Endodermal cell (in vitro differentiated cells): ENCODE results near the gene BAIAP2. TPM values are rescaled to one million over a fixed set of nuclear protein-coding genes. Genes with fewer than 3 reads are reported as not detected.

Source experiments
- DNase-seq: peaks from one replicate; pipeline ENCODE4 v3.0.0-alpha.2; 2017
- H3K27ac ChIP-seq: 2 replicates; pipeline ENCODE4 v1.5.1; 2013; ENCODE audit warnings: mild to moderate bottlenecking, low read depth, low read length, moderate library complexity
- H3K27me3 ChIP-seq: 2 replicates; pipeline ENCODE4 v1.6.1; 2013; ENCODE audit warnings: mild to moderate bottlenecking, low read length, moderate library complexity; ENCODE audit not compliant: insufficient read depth, control insufficient read depth, poor library complexity, severe bottlenecking
- H3K36me3 ChIP-seq: 2 replicates; pipeline ENCODE4 v1.7.0; 2013; ENCODE audit warnings: mild to moderate bottlenecking, low read length, moderate library complexity; ENCODE audit not compliant: control insufficient read depth, insufficient read depth
- H3K4me1 ChIP-seq: one replicate; pipeline ENCODE4 v1.7.0; 2013; ENCODE audit warnings: low read length; ENCODE audit not compliant: control insufficient read depth, insufficient read depth
- H3K4me3 ChIP-seq: 2 replicates; pipeline ENCODE4 v1.5.1; 2013; ENCODE audit warnings: mild to moderate bottlenecking, low read length, moderate library complexity
- H3K9ac ChIP-seq: 2 replicates; pipeline ENCODE4 v1.6.1; 2013; ENCODE audit warnings: mild to moderate bottlenecking, low read length, moderate library complexity; ENCODE audit not compliant: poor library complexity, severe bottlenecking; ENCODE audit errors: extremely low read depth
- H3K9me3 ChIP-seq: 2 replicates; pipeline ENCODE4 v1.6.1; 2013; ENCODE audit warnings: mild to moderate bottlenecking, low read length, moderate library complexity; ENCODE audit not compliant: control insufficient read depth
- H3K27ac Mint-ChIP-seq: 2 replicates; pipeline ENCODE4 v1.8.0; 2020; ENCODE audit warnings: mixed read lengths
- H3K27me3 Mint-ChIP-seq: 2 replicates; pipeline ENCODE4 v1.8.0; 2021; ENCODE audit warnings: mild to moderate bottlenecking, mixed read lengths; ENCODE audit not compliant: insufficient read depth
- H3K36me3 Mint-ChIP-seq: 2 replicates; pipeline ENCODE4 v1.8.0; 2020; ENCODE audit warnings: low read depth, mixed read lengths
- H3K4me1 Mint-ChIP-seq: 2 replicates; pipeline ENCODE4 v1.8.0; 2020; ENCODE audit warnings: mixed read lengths
- H3K4me3 Mint-ChIP-seq: 2 replicates; pipeline ENCODE4 v1.8.0; 2020; ENCODE audit warnings: mild to moderate bottlenecking, moderate library complexity, mixed read lengths
- H3K9me3 Mint-ChIP-seq: 2 replicates; pipeline ENCODE4 v1.8.0; 2020; ENCODE audit warnings: mild to moderate bottlenecking, mixed read lengths
- WGBS, 2 experiments: methylation state at CpG; one replicate each; pipeline versions ENCODE4 v1.1.5 to v1.1.7; 2013; ENCODE audit warnings: missing lambda C conversion rate in 2 of 2, mixed read lengths in 1 of 2; ENCODE audit not compliant: insufficient coverage in 1 of 2, insufficient read length in 1 of 2; 5-methylcytosine and 5-hydroxymethylcytosine counted together
- total RNA-seq, 2 donors: library from RNA; stranded (reverse); fragmentation: NEBNext Ultra II Directional in 1 of 2; extraction: Animal tissue kit (Norgen Biotek cat#: 25700) in 1 of 2; gene quantifications; 2 replicates in 1 of 2; 3 replicates in 1 of 2; pipeline ENCODE4 v1.2.1, GENCODE V29; 2021
- TF ChIP-seq, protein P1 (sequence below): fragments of 200-600 bp; sonication (generic); conservative IDR thresholded peaks from 2 replicates; pipeline ENCODE4 v1.5.0; 2021; ENCODE audit warnings: antibody characterized with exemption, mild to moderate bottlenecking

Gene BAIAP2
- total RNA-seq, 2 donors from 2014 or later: 24.9 to 32.7 TPM

DNA sequence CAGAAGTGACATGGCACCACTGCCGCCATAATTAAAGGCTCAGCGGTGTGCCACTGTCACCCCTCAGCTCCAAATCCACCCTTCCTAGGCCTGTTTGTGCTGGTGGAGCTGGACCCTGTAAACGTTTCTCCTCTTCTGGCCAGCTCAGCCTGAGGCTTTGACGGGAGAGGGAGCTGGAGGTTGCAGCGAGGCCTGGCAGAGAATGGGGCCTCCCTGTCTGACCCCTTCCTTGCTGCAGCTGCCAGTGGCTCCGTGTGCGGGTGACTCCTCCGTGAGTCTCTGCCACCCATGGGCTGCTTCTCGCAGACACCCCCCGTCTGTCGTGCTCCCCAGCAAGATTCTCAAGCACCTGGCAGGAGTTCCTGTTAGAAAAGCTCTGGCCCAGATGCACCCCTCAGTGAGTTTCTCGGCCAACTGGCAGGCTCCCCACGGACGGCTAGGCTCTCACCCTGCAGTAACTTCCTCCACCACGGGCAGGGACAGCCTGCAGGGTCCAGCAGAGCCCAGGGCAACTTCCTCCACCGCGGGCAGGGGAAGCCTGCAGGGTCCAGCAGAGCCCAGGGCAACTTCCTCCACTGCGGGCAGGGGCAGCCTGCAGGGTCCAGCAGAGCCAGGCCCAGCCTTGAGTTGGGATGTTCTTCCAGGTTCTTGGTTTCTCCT is 48.0 kb upstream of the BAIAP2 start:
- H3K27me3 ChIP-seq: peaks cover 4% of the 10 kb centered on the region
- H3K4me1 ChIP-seq: peaks cover 5% of the 10 kb centered on the region
- Mint-ChIP-seq H3K9me3 (no peaks in the 10 kb centered on the region), H3K27ac (no peak overlapping the region), H3K4me1 (no peaks in the 10 kb centered on the region), H3K36me3 (no peaks in the 10 kb centered on the region), H3K4me3 (no peak overlapping the region), H3K27me3 (peaks cover 15% of the 10 kb centered on the region)
- 90 to 94% methylated on average over 15 to 18 of the region's 18 CpGs for WGBS, 2 experiments
- peak; percentile 47 for DNase-seq
- H3K9ac ChIP-seq: no peak overlapping the region
- no peak overlapping the region for H3K27ac ChIP-seq
- no peak overlapping the region for H3K4me3 ChIP-seq
- TF ChIP-seq, protein P1, sequence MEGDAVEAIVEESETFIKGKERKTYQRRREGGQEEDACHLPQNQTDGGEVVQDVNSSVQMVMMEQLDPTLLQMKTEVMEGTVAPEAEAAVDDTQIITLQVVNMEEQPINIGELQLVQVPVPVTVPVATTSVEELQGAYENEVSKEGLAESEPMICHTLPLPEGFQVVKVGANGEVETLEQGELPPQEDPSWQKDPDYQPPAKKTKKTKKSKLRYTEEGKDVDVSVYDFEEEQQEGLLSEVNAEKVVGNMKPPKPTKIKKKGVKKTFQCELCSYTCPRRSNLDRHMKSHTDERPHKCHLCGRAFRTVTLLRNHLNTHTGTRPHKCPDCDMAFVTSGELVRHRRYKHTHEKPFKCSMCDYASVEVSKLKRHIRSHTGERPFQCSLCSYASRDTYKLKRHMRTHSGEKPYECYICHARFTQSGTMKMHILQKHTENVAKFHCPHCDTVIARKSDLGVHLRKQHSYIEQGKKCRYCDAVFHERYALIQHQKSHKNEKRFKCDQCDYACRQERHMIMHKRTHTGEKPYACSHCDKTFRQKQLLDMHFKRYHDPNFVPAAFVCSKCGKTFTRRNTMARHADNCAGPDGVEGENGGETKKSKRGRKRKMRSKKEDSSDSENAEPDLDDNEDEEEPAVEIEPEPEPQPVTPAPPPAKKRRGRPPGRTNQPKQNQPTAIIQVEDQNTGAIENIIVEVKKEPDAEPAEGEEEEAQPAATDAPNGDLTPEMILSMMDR: no peak
- H3K9me3 ChIP-seq: no peaks in the 10 kb centered on the region
- H3K36me3 ChIP-seq: no peaks in the 10 kb centered on the region

GRCh38 chr17:80987941-80988461 is 47.0 kb upstream of the BAIAP2 start:
- WGBS, 2 experiments: 78 to 85% methylated on average over 7 to 16 of the region's 16 CpGs
- no peaks in the 10 kb centered on the region for H3K36me3 Mint-ChIP-seq
- peaks cover 4% of the 10 kb centered on the region for H3K4me1 Mint-ChIP-seq
- H3K9me3 Mint-ChIP-seq: no peaks in the 10 kb centered on the region
- H3K4me3 Mint-ChIP-seq: no peak overlapping the region
- Histone ChIP-seq H3K4me1 (peaks cover 5% of the 10 kb centered on the region), H3K9me3 (no peaks in the 10 kb centered on the region), H3K9ac (no peak overlapping the region), H3K27ac (no peak overlapping the region), H3K36me3 (no peaks in the 10 kb centered on the region), H3K27me3 (no peaks in the 10 kb centered on the region), H3K4me3 (no peak overlapping the region)
- no peak overlapping the region for H3K27ac Mint-ChIP-seq
- peaks cover 6% of the 10 kb centered on the region for H3K27me3 Mint-ChIP-seq
- DNase-seq: peak; percentile 65
- TF ChIP-seq, protein P1: no peak

DNA sequence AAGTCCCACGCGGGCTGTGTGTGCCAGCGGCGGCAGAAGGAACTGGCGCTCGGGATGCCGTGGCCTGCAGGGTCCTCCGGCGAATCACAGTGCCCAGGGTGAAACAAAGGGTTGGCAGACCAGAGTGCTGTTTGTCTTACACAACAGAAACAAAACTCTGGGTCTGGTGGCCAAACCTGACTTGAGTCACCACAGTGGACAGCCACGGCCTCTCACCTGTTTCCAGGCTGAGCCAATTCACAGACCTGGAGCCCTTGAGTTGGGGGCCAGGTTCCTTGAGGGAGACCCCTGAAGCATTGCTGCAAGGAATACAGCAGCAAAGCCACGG is 45.4 kb upstream of the BAIAP2 start:
- WGBS, 2 experiments: 95 to 96% methylated on average over 11 of the region's 11 CpGs
- TF ChIP-seq, protein P1: no peak
- Mint-ChIP-seq H3K36me3 (no peaks in the 10 kb centered on the region), H3K4me3 (no peak overlapping the region), H3K9me3 (no peaks in the 10 kb centered on the region), H3K27ac (no peak overlapping the region), H3K4me1 (peaks cover 5% of the 10 kb centered on the region), H3K27me3 (peaks cover 3% of the 10 kb centered on the region)
- peaks cover 5% of the 10 kb centered on the region for H3K4me1 ChIP-seq
- H3K36me3 ChIP-seq: no peaks in the 10 kb centered on the region
- H3K4me3 ChIP-seq: no peak overlapping the region
- H3K27me3 ChIP-seq: no peaks in the 10 kb centered on the region
- no peak for DNase-seq
- H3K27ac ChIP-seq: no peak overlapping the region
- H3K9ac ChIP-seq: no peak overlapping the region
- no peaks in the 10 kb centered on the region for H3K9me3 ChIP-seq
